Measurements from ENCODE around the gene LSM3.

The LSM3 gene

DNA sequence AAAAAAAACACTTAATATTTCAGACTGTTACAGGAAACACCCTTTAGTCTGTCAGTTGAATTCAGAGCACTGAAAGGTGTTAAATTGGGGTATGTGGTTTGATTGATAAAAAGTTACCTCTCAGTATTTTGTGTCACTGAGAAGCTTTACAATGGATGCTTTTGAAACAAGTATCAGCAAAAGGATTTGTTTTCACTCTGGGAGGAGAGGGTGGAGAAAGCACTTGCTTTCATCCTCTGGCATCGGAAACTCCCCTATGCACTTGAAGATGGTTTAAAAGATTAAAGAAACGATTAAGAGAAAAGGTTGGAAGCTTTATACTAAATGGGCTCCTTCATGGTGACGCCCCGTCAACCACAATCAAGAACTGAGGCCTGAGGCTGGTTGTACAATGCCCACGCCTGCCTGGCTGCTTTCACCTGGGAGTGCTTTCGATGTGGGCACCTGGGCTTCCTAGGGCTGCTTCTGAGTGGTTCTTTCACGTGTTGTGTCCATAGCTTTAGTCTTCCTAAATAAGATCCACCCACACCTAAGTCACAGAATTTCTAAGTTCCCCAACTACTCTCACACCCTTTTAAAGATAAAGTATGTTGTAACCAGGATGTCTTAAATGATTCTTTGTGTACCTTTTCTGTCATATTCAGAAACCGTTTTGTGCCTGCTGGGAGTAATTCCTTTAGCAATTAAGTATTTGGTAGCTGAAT is 35.9 kb upstream of the LSM3 start:
- TF ChIP-seq, protein P1, sequence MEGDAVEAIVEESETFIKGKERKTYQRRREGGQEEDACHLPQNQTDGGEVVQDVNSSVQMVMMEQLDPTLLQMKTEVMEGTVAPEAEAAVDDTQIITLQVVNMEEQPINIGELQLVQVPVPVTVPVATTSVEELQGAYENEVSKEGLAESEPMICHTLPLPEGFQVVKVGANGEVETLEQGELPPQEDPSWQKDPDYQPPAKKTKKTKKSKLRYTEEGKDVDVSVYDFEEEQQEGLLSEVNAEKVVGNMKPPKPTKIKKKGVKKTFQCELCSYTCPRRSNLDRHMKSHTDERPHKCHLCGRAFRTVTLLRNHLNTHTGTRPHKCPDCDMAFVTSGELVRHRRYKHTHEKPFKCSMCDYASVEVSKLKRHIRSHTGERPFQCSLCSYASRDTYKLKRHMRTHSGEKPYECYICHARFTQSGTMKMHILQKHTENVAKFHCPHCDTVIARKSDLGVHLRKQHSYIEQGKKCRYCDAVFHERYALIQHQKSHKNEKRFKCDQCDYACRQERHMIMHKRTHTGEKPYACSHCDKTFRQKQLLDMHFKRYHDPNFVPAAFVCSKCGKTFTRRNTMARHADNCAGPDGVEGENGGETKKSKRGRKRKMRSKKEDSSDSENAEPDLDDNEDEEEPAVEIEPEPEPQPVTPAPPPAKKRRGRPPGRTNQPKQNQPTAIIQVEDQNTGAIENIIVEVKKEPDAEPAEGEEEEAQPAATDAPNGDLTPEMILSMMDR (IDR thresholded peaks at IDR 0.05; ENCODE audit: low read depth, low read length, missing control alignments) = no peak
- DNase-seq (ENCODE audit: extremely low read depth, low read depth) = no peak
- H3K4me3 ChIP-seq (replicated peaks; ENCODE audit: low read depth, low read length) = no peak overlapping the region

DNA sequence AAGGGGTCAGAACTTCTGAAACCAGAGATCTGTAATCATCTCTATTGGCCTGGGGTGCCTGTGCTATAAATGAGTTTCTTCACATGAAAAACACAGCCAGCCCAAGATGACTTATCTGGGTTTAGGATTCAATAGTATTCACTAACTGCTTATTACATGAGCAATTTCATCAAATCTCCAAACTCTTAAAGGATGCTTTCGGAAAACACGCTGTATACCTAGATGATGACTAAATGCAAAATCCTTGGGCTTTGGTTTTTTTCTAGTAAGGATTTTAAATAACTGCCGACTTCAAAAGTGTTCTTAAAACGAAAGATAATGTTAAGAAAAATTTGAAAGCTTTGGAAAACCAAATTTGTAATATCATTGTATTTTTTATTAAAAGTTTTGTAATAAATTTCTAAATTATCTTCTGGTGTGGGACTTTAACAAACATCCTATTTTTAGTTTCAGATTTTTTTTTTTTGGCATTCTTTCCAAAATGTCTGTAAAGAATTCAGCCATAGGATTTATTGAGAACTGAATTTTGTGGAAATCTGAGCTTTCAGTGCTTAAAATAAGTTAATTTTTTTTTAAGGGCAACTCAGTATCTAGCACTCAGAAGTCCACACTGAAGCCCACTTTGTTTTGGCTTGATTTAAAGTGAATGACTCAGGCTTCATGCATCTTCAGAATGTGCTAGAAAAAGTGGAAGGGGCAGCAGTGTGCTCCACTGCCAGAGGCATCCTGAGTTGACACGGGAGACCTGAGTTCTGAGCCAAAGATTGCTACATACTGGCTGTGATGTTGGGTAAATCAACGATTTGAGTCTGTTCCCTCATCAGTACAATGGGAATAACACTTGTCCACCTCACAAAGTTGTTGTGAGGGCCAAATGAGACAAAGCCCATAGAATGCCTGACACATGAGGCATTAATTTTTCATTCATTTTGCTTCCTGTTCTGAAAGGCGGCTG is 35.1 kb upstream of the LSM3 start:
- TF ChIP-seq, protein P1 (IDR thresholded peaks at IDR 0.05; ENCODE audit: low read depth, low read length, missing control alignments) = no peak
- H3K4me3 ChIP-seq (replicated peaks; ENCODE audit: low read depth, low read length) = no peak overlapping the region
- DNase-seq (ENCODE audit: extremely low read depth, low read depth) = peak; percentile 81

- no peak overlapping the region; the same call in none of the 2 replicates for H3K4me3 ChIP-seq (replicated peaks; ENCODE audit: low read depth, low read length)
- DNase-seq (ENCODE audit: extremely low read depth, low read depth) = peak; percentile 100
- TF ChIP-seq, protein P1 (IDR thresholded peaks at IDR 0.05; ENCODE audit: low read depth, low read length, missing control alignments) = no peak
Observed at GRCh38 chr3:14144423-14145075, 34.1 kb upstream of the LSM3 start.

DNA sequence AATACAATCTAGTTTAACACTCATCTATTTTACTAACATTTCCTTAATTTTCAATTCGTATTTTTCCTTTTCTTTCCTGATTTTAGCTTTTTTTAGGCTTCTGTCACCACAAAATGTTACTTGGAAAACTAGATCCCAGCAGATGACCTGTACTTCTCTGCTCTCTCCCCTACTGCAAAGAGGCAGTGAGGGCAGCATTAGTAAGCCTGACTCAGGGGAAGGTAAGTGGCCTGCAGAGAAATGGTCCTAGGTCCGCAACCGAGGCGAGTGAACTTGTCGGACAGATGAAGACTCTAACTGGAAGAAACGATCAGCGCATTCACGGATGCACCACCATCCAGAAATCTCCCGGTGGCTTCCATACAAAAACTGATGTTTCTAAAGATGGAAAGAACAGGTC is 33.4 kb upstream of the LSM3 start:
- DNase-seq (ENCODE audit: extremely low read depth, low read depth) = no peak
- TF ChIP-seq, protein P1 (IDR thresholded peaks at IDR 0.05; ENCODE audit: low read depth, low read length, missing control alignments) = no peak
- no peak overlapping the region; the same call in 1 of the 2 replicates for H3K4me3 ChIP-seq (replicated peaks; ENCODE audit: low read depth, low read length)

DNA sequence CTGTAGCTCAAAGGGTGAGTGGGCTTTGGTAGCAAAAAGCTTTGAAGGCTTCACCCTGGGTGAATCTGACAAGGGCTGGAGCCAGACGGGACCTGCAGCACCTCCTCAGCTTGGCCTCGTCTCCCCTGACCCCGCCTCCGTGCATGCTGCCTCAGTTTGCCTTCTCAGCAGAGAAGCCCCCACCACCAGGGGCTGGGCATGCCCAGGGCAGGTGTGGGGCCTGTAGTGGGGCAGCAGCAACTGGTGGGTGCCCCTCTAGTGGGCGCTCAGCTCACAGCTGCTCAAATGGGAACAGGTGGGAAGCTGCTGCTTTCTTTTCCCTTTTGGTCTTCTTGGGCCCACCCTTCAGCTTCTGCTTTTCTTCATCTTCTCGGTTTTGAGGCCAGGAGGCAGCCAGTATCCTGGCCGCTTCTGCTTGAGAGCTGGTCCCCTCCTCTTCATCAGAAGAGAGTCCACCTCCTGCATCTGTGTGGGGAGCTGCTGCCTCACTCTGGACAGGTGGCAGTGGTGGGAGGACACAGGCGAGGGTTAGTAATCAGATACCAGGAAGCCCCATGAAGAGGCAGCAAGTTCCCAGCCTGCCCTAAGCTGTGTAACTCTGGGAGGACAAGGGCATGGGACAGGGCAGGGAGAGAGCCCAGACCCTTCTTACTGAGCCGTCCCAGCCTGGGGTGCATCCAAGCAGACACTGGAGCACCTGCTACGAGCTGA is 32.8 kb upstream of the LSM3 start:
- TF ChIP-seq, protein P1 (IDR thresholded peaks at IDR 0.05; ENCODE audit: low read depth, low read length, missing control alignments) = no peak
- DNase-seq (ENCODE audit: extremely low read depth, low read depth) = no peak
- H3K4me3 ChIP-seq (replicated peaks; ENCODE audit: low read depth, low read length) = no peak overlapping the region
